ENCODE data around the gene SLC39A11. TPM values are rescaled to one million over a fixed set of nuclear protein-coding genes. Genes with fewer than 3 reads are reported as not detected.

Gene SLC39A11
- total and polyA plus RNA-seq, 2 of the 13 experiments (the other 11 are each of a cell fraction or from before 2014, with no cell fraction given): 17.2 to 31.5 TPM

DNA sequence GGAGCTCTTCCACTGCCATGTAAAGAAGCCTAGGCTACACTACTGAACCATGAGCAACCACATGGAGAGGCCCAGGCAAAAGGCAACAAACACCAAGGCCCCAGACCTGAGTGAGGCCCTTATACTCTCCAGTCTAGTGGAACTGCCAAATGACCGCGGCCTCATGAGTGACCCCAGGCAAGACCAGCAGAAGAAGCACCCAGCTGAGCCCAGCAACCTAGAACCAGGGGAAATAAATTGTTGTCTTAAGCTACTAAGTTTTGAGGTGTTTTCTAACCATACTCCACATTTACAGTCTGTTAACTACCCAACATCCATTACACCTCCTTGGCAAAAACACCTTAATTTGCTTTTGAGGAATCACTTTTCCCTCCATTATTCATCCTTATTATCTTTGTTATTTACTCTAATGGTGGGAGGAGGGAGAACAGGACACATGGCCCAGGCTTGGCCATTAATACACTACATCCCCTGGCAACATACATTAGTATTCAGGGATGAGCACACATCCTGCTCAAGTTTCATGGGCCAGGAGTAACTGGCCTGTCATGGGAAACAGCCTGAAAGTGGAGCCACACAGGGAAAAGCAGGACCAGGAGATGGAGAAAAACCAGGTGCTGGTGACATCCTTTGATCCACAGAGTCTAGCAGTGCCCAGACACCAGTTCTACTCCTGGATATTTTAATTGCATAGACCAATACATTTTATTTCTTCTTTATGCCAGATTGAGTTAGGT is 26.2 kb downstream of the SLC39A11 start:
- Histone ChIP-seq H3K9ac (ENCODE audit: insufficient read depth, low read depth, low read length) (no peak overlapping the region), H3K4me3 (replicated peaks in 1 of 3; ENCODE audit: insufficient read depth in 1 of 3, low read depth in 2 of 3, low read length in 3 of 3) (no peak overlapping the region), H3K36me3 (replicated peaks in 1 of 2; ENCODE audit: control insufficient read depth in 1 of 2, insufficient read depth in 2 of 2, low read length in 2 of 2) (no peaks in the 10 kb centered on the region; a peak in 1 of 5 replicates), H3K27me3 (ENCODE audit: control insufficient read depth in 1 of 2, insufficient read depth in 2 of 2, low read length in 2 of 2) (no peaks in the 10 kb centered on the region), H3K9me3 (ENCODE audit: low read length) (no peaks in the 10 kb centered on the region), H3K4me1 (ENCODE audit: insufficient read depth, low read length) (peaks cover 44% of the 10 kb centered on the region), H2AFZ (ENCODE audit: low read length) (no peak overlapping the region), H4K20me1 (ENCODE audit: insufficient read depth, low read length) (no peaks in the 10 kb centered on the region), H3K27ac (ENCODE audit: extremely low read length, insufficient read depth, low read length) (no peak overlapping the region), H3K4me2 (ENCODE audit: low read depth, low read length) (no peak overlapping the region), H3K79me2 (ENCODE audit: insufficient read depth, low read length) (no peaks in the 10 kb centered on the region)
- POLR2A ChIA-PET: no interaction called here
- no TSS peak for BruUV-seq (replicated peaks)
- 100% methylated on average over 2 of the region's 2 CpGs for WGBS (ENCODE audit: low lambda C conversion rate)
- FAIRE-seq (no peak), DNase-seq (ENCODE audit: low spot score) (no peak), ATAC-seq (no peak)
- intact Hi-C loops (cut with micrococcal nuclease; ENCODE audit: unreplicated experiment) (no loop called here), in situ Hi-C loops (cut with HindIII; ENCODE audit: extremely low pct_ligation_motif_present, low pct_unique_long_range_greater_than_20kb) (no loop called here)
- CTCF ChIA-PET (ENCODE audit: low intra/inter-chr PET ratio, low total read pairs): no interaction called here
- no peak for TF ChIP-seq ZNF460 (CRISPR knock-in tag; IDR thresholded peaks at IDR 0.05; ENCODE audit: borderline replicate concordance)
- TF ChIP-seq, protein P1, sequence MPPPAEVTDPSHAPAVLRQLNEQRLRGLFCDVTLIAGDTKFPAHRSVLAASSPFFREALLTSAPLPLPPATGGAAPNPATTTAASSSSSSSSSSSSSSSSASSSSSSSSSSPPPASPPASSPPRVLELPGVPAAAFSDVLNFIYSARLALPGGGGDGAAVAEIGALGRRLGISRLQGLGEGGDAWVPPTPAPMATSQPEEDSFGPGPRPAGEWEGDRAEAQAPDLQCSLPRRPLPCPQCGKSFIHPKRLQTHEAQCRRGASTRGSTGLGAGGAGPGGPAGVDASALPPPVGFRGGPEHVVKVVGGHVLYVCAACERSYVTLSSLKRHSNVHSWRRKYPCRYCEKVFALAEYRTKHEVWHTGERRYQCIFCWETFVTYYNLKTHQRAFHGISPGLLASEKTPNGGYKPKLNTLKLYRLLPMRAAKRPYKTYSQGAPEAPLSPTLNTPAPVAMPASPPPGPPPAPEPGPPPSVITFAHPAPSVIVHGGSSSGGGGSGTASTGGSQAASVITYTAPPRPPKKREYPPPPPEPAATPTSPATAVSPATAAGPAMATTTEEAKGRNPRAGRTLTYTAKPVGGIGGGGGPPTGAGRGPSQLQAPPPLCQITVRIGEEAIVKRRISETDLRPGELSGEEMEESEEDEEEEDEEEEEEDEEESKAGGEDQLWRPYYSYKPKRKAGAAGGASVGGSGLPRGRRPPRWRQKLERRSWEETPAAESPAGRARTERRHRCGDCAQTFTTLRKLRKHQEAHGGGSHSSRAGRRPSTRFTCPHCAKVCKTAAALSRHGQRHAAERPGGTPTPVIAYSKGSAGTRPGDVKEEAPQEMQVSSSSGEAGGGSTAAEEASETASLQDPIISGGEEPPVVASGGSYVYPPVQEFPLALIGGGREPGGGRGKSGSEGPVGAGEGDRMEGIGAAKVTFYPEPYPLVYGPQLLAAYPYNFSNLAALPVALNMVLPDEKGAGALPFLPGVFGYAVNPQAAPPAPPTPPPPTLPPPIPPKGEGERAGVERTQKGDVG (CRISPR knock-in tag; IDR thresholded peaks at IDR 0.05; ENCODE audit: borderline replicate concordance): no peak
- peak; percentile 99 for TF ChIP-seq ZNF331 (CRISPR knock-in tag; IDR thresholded peaks at IDR 0.05)

DNA sequence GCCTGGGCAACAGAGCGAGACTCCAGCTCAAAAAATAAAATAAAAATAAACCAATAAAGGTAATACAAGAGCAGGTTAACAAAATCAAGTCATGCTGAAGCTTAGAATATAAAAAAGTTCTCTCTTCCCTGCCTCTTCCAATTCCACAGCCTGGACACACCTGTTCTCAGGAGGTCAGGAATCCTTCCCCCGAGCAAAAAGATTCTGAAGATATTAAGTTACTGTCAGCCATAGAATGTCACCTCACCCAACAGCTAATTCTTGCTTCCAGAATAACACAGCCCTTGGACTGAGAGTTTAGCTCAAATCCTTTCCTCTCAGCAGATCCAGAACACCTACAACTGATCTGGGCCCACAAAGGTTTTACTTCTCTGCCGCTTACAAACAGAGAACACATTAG is 27.1 kb downstream of the SLC39A11 start:
- BruUV-seq (replicated peaks): no TSS peak
- FAIRE-seq: no peak

More for the DNA sequence above, 27.1 kb downstream of the SLC39A11 start:
- Histone ChIP-seq H3K79me2 (ENCODE audit: insufficient read depth, low read length) (no peaks in the 10 kb centered on the region), H2AFZ (ENCODE audit: low read length) (no peak overlapping the region), H3K4me2 (ENCODE audit: low read depth, low read length) (no peak overlapping the region), H3K9me3 (ENCODE audit: low read length) (no peaks in the 10 kb centered on the region), H3K9ac (ENCODE audit: insufficient read depth, low read depth, low read length) (no peak overlapping the region), H3K27ac (ENCODE audit: extremely low read length, insufficient read depth, low read length) (no peak overlapping the region), H3K4me1 (ENCODE audit: insufficient read depth, low read length) (peaks cover 34% of the 10 kb centered on the region), H3K4me3 (replicated peaks in 1 of 3; ENCODE audit: insufficient read depth in 1 of 3, low read depth in 2 of 3, low read length in 3 of 3) (no peak overlapping the region), H3K27me3 (ENCODE audit: control insufficient read depth in 1 of 2, insufficient read depth in 2 of 2, low read length in 2 of 2) (no peaks in the 10 kb centered on the region), H3K36me3 (replicated peaks in 1 of 2; ENCODE audit: control insufficient read depth in 1 of 2, insufficient read depth in 2 of 2, low read length in 2 of 2) (no peaks in the 10 kb centered on the region; a peak in 1 of 5 replicates), H4K20me1 (ENCODE audit: insufficient read depth, low read length) (no peaks in the 10 kb centered on the region)
- CTCF ChIA-PET (ENCODE audit: low intra/inter-chr PET ratio, low total read pairs): no interaction called here
- in situ Hi-C loops (cut with HindIII; ENCODE audit: extremely low pct_ligation_motif_present, low pct_unique_long_range_greater_than_20kb) (no loop called here), intact Hi-C loops (cut with micrococcal nuclease; ENCODE audit: unreplicated experiment) (no loop called here)
- DNase-seq (ENCODE audit: low spot score): no peak
- ATAC-seq: no peak
- WGBS (ENCODE audit: low lambda C conversion rate): 98% methylated on average over 3 of the region's 3 CpGs
- TF ChIP-seq CBFB (CRISPR knock-in tag; IDR thresholded peaks at IDR 0.05) (no peak), CEBPG (CRISPR knock-in tag; IDR thresholded peaks at IDR 0.05) (no peak)
- TF ChIP-seq, protein P2, sequence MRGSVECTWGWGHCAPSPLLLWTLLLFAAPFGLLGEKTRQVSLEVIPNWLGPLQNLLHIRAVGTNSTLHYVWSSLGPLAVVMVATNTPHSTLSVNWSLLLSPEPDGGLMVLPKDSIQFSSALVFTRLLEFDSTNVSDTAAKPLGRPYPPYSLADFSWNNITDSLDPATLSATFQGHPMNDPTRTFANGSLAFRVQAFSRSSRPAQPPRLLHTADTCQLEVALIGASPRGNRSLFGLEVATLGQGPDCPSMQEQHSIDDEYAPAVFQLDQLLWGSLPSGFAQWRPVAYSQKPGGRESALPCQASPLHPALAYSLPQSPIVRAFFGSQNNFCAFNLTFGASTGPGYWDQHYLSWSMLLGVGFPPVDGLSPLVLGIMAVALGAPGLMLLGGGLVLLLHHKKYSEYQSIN (CRISPR knock-in tag; IDR thresholded peaks at IDR 0.05; ENCODE audit: borderline replicate concordance): no peak
- TF ChIP-seq, protein P3, sequence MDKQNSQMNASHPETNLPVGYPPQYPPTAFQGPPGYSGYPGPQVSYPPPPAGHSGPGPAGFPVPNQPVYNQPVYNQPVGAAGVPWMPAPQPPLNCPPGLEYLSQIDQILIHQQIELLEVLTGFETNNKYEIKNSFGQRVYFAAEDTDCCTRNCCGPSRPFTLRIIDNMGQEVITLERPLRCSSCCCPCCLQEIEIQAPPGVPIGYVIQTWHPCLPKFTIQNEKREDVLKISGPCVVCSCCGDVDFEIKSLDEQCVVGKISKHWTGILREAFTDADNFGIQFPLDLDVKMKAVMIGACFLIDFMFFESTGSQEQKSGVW (CRISPR knock-in tag; IDR thresholded peaks at IDR 0.05; ENCODE audit: borderline replicate concordance): no peak
- POLR2A ChIA-PET: no interaction called here

All from HepG2 (cell line).